ENCODE data around the gene CSNK2B. TPM values are rescaled to one million over a fixed set of nuclear protein-coding genes. Genes with fewer than 3 reads are reported as not detected.

Gene CSNK2B
- polyA plus RNA-seq, 2 of the 4 experiments (the other 2 are of a cell fraction), result 41.8 to 141 TPM

GRCh38 chr6:31659649-31660380 lies 6.1 kb upstream of the CSNK2B start:
- no peak for FAIRE-seq
- no CpG with 5 or more reads among the region's 13 CpGs for WGBS (ENCODE audit: missing lambda C conversion rate)

GRCh38 chr6:31660381-31661261 lies 5.3 kb upstream of the CSNK2B start, which contains the start of gene C6orf47:
Gene C6orf47, minus strand, starts transcription at chr6:31660778. Its CDS starts 831 bp downstream, at chr6:31659947.
- H3K9me3 ChIP-seq, result no peaks in the 10 kb centered on the region
- no peak for FAIRE-seq
- CTCF ChIA-PET, result interaction anchor here (0.6 to 1.5 kb wide), 4 partner anchors 8 to 315 kb away, joined by 3 to 4 read pairs (median 4); partner anchors contain the start of gene BAG6
- peak; percentile 18 for TF ChIP-seq MAX (IDR thresholded peaks at IDR 0.05)
- no peak for TF ChIP-seq TFCP2L1 (CRISPR knock-in tag; IDR thresholded peaks at IDR 0.05)
- no peak for TF ChIP-seq KDM5A (IDR thresholded peaks at IDR 0.05)
- TF ChIP-seq E2F6 (IDR thresholded peaks at IDR 0.05; ENCODE audit: borderline replicate concordance, low read depth), result peak; percentile 34; the same call in 1 of the 2 replicates
- no peak for TF ChIP-seq FOXS1 (CRISPR knock-in tag; IDR thresholded peaks at IDR 0.05)
- peak; percentile 82; the same call in 1 of the 2 replicates for TF ChIP-seq TP53 (CRISPR knock-in tag; IDR thresholded peaks at IDR 0.05)
- TF ChIP-seq NFE2L2 (conservative IDR thresholded peaks at IDR 0.05; ENCODE audit: low read length), result no peak
- no peak for TF ChIP-seq CTCF (IDR thresholded peaks at IDR 0.05)
- TF ChIP-seq PBX3 (IDR thresholded peaks at IDR 0.05), result peak; percentile 54; the same call in 1 of the 2 replicates
- TF ChIP-seq CBX2 (IDR thresholded peaks at IDR 0.05; ENCODE audit: borderline replicate concordance, low read depth), result no peak
- no peak for TF ChIP-seq FOSB (CRISPR knock-in tag; IDR thresholded peaks at IDR 0.05)
- peak; percentile 81; the same call in 1 of the 2 replicates for TF ChIP-seq PHF8 (IDR thresholded peaks at IDR 0.05; ENCODE audit: borderline replicate concordance, low read depth)
- TF ChIP-seq ZNF302 (CRISPR knock-in tag; IDR thresholded peaks at IDR 0.05), result no peak
- TF ChIP-seq HMGXB4 (CRISPR knock-in tag; IDR thresholded peaks at IDR 0.05; ENCODE audit: borderline replicate concordance), result no peak

More at GRCh38 chr6:31659649-31660380, 6.1 kb upstream of the CSNK2B start:
- Histone ChIP-seq H3K4me2 (peak overlapping the region; percentile 99), H3K4me1 (peaks cover 31% of the 10 kb centered on the region), H3K9me3 (no peaks in the 10 kb centered on the region), H3K4me3 (peak overlapping the region; percentile 91), H3K27ac (peak overlapping the region; percentile 93 to 99)
- ChIA-PET CTCF (interaction anchor here (1.1 kb wide), 1 partner anchor 7 kb away, joined by 3 read pairs; the partner anchor contains the start of gene BAG6), POLR2A (interaction anchor here (0.6 to 1.5 kb wide), 7 partner anchors 8 to 239 kb away, joined by 3 to 11 read pairs (median 4); partner anchors contain the start of genes DDX39B, HSPA1A, HSPA1B and HSPA1L)
- no peak for DNase-seq (ENCODE audit: low read depth in 1 of 2, low spot score in 1 of 2)
- ATAC-seq, result peak in 1 of 2 experiments; percentile 7; a peak in 2 of 6 replicates
- TF ChIP-seq REST (IDR thresholded peaks at IDR 0.05) (peak; percentile 60), EHMT2 (IDR thresholded peaks at IDR 0.05; ENCODE audit: low read depth) (no peak)

More at GRCh38 chr6:31660381-31661261, 5.3 kb upstream of the CSNK2B start, which contains the start of gene C6orf47:
- POLR2A ChIA-PET, result interaction anchor here (0.6 to 1.5 kb wide), 8 partner anchors 9 to 238 kb away, joined by 3 to 11 read pairs (median 4); partner anchors contain the start of genes DDX39B, HSPA1A, HSPA1B and HSPA1L
- Histone ChIP-seq H3K4me1 (peaks cover 31% of the 10 kb centered on the region), H3K4me2 (peak within 1 kb of the TSS; percentile 99), H3K4me3 (peak within 1 kb of the TSS; percentile 91), H3K27ac (peak within 1 kb of the TSS; percentile 93 to 99)
- WGBS (ENCODE audit: missing lambda C conversion rate), result 2% methylated on average over 19 of the region's 52 CpGs
- peak; percentile 71 to 86 for ATAC-seq
- peak; percentile 72 to 73 for DNase-seq (ENCODE audit: low read depth in 1 of 2, low spot score in 1 of 2)
